SJSA1 (cell line): ENCODE results near the gene FAM210A. TPM values are rescaled to one million over a fixed set of nuclear protein-coding genes. Genes with fewer than 3 reads are reported as not detected.
"Not testable (repeated sequence)": the region's sequence is repeated elsewhere in the genome, so short reads cannot be mapped to it uniquely, and the experiment has no call there.

ENCODE experiments used
- DNase-seq, 2 experiments: peaks; one replicate each; pipeline ENCODE4 v3.0.0-alpha.2; 2015 to 2020; ENCODE audit warnings: low spot score in 2 of 2, low read depth in 1 of 2
- H3K27ac ChIP-seq: fragments of 250-450 bp; sonication (Bioruptor Pico); 2 replicates; pipeline ENCODE4 v1.5.1; 2020; ENCODE audit warnings: mild to moderate bottlenecking, moderate library complexity
- H3K27me3 ChIP-seq: fragments of 250-450 bp; sonication (Bioruptor Pico); replicated peaks from 2 replicates; pipeline ENCODE4 v1.5.1; 2020; ENCODE audit warnings: mild to moderate bottlenecking, moderate library complexity
- H3K36me3 ChIP-seq: fragments of 250-450 bp; sonication (Bioruptor Pico); 2 replicates; pipeline ENCODE4 v1.5.1; 2020; ENCODE audit warnings: mild to moderate bottlenecking
- H3K4me1 ChIP-seq: fragments of 250-450 bp; sonication (Bioruptor Pico); replicated peaks from 2 replicates; pipeline ENCODE4 v1.6.1; 2021; ENCODE audit warnings: mild to moderate bottlenecking
- H3K4me3 ChIP-seq: fragments of 250-450 bp; sonication (Bioruptor Pico); 2 replicates; pipeline ENCODE4 v1.5.1; 2020; ENCODE audit warnings: mild to moderate bottlenecking
- H3K9me3 ChIP-seq: fragments of 250-450 bp; sonication (Bioruptor Pico); replicated peaks from 2 replicates; pipeline ENCODE4 v1.5.1; 2020; ENCODE audit warnings: mild to moderate bottlenecking
- total RNA-seq: library from RNA; depleted of rRNA; stranded (reverse); fragments of >200 nt; shearing (Covaris generic); gene quantifications from 2 replicates; pipeline ENCODE4 v1.2.3, GENCODE V29; 2014; rRNA removed

The FAM210A gene, protein sequence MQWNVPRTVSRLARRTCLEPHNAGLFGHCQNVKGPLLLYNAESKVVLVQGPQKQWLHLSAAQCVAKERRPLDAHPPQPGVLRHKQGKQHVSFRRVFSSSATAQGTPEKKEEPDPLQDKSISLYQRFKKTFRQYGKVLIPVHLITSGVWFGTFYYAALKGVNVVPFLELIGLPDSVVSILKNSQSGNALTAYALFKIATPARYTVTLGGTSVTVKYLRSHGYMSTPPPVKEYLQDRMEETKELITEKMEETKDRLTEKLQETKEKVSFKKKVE
- 8.0 and 20.2 TPM in 2 replicates for total RNA-seq

- Histone ChIP-seq H3K9me3 (no peaks in the 10 kb centered on the region), H3K27me3 (no peaks in the 10 kb centered on the region), H3K36me3 (peaks cover 10% of the 10 kb centered on the region), H3K4me3 (peak within 1 kb of the TSS; percentile 85), H3K27ac (peak within 1 kb of the TSS; percentile 86), H3K4me1 (peaks cover 11% of the 10 kb centered on the region; the same call in 1 of the 2 replicates)
- DNase-seq = peak; percentile 90 to 94
These were observed at the start of gene FAM210A, which contains the start of gene RNMT for GRCh38 chr18:13726232-13726971. Gene FAM210A (minus strand): TSS chr18:13726558. CDS start chr18:13682077, 44,481 bp downstream. Gene RNMT (plus strand): TSS chr18:13726673. CDS start chr18:13731518, 4,845 bp downstream.

- Histone ChIP-seq H3K4me1 (no peaks in the 10 kb centered on the region), H3K4me3 (no peak overlapping the region), H3K27me3 (no peaks in the 10 kb centered on the region), H3K36me3 (no peaks in the 10 kb centered on the region), H3K9me3 (no peaks in the 10 kb centered on the region), H3K27ac (no peak overlapping the region)
- DNase-seq = no peak
These were observed 48.7 kb upstream of the FAM210A start for GRCh38 chr18:13775058-13775457.

- DNase-seq = no peak
- no peak overlapping the region for H3K4me3 ChIP-seq
- H3K27me3 ChIP-seq = no peaks in the 10 kb centered on the region
- H3K9me3 ChIP-seq = no peaks in the 10 kb centered on the region
- no peaks in the 10 kb centered on the region for H3K4me1 ChIP-seq
- H3K36me3 ChIP-seq = peaks cover 4% of the 10 kb centered on the region
- no peak overlapping the region for H3K27ac ChIP-seq
These were observed 36.5 kb upstream of the FAM210A start for GRCh38 chr18:13762690-13763439.

DNA sequence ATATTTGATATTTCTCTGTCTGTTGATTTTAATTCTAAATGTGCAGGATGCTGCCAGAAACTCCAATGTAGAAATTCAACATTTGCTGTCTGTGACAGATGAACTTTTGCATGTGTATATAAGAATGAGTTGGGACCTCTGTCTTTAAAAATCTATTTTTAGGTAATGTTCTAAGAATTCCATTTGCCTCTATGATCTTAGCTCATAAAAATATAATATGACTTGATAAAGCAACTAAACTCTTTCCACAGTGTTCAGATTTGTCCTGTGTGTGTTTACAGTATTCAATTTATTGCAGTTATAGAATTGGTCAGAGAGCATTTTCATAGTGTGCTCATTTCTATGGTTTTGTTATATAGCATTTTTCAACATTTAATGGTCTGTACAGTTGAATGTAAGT lies 33.7 kb upstream of the FAM210A start:
- Histone ChIP-seq H3K27ac (no peak overlapping the region), H3K36me3 (peaks cover 13% of the 10 kb centered on the region), H3K27me3 (no peaks in the 10 kb centered on the region), H3K9me3 (no peaks in the 10 kb centered on the region), H3K4me3 (no peak overlapping the region), H3K4me1 (no peaks in the 10 kb centered on the region)
- DNase-seq = no peak

GRCh38 chr18:13758622-13759021 lies 32.3 kb upstream of the FAM210A start:
- DNase-seq = no peak
- Histone ChIP-seq H3K27me3 (no peaks in the 10 kb centered on the region), H3K4me3 (no peak overlapping the region), H3K27ac (no peak overlapping the region), H3K9me3 (no peaks in the 10 kb centered on the region), H3K4me1 (no peaks in the 10 kb centered on the region), H3K36me3 (peaks cover 22% of the 10 kb centered on the region)

GRCh38 chr18:13756671-13757070 lies 30.3 kb upstream of the FAM210A start:
- Histone ChIP-seq H3K4me3 (no peak overlapping the region), H3K27ac (no peak overlapping the region), H3K27me3 (no peaks in the 10 kb centered on the region), H3K36me3 (peaks cover 27% of the 10 kb centered on the region), H3K4me1 (no peaks in the 10 kb centered on the region), H3K9me3 (no peaks in the 10 kb centered on the region)
- no peak for DNase-seq

DNA sequence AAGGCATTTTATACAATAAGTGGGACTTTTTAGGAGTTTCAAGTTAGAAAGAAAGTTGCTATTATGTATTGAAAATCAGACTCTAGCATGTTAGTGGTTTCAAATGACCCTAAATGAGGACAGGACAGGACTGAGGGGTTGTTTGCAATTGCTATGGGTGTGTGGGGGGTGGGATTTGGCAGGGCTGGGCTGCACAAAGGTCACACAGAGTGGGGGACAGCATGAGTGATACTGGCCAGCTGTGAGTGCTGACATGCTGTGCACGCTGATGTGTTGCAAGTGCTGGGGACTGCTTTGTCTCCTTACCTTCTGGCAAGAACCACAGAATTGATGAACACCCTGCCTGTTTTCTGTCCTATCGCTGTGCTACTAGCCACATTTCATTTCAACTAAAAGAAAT lies 29.9 kb upstream of the FAM210A start:
- H3K27ac ChIP-seq = no peak overlapping the region
- H3K4me3 ChIP-seq = no peak overlapping the region
- no peak for DNase-seq
- H3K4me1 ChIP-seq = no peaks in the 10 kb centered on the region
- no peaks in the 10 kb centered on the region for H3K27me3 ChIP-seq
- peaks cover 31% of the 10 kb centered on the region for H3K36me3 ChIP-seq
- no peaks in the 10 kb centered on the region for H3K9me3 ChIP-seq

DNA sequence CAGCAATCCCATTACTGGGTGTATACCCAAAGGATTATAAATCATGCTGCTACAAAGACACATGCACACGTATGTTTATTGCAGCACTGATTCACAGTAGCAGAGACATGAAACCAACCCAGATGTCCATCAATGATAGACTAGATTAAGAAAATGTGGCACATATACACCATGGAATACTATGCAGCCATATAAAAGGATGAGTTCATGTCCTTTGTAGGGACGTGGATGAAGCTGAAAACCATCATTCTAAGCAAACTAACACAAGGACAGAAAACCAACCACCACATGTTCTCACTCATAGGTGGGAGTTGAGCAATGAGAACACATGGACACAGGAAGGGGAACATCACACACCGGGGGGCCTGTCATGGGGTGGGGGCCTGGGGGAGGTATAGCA lies 25.2 kb upstream of the FAM210A start:
- peaks cover 46% of the 10 kb centered on the region for H3K36me3 ChIP-seq
- not testable (repeated sequence) for H3K27ac ChIP-seq, H3K27me3 ChIP-seq, H3K4me1 ChIP-seq, DNase-seq, H3K9me3 ChIP-seq, H3K4me3 ChIP-seq

DNA sequence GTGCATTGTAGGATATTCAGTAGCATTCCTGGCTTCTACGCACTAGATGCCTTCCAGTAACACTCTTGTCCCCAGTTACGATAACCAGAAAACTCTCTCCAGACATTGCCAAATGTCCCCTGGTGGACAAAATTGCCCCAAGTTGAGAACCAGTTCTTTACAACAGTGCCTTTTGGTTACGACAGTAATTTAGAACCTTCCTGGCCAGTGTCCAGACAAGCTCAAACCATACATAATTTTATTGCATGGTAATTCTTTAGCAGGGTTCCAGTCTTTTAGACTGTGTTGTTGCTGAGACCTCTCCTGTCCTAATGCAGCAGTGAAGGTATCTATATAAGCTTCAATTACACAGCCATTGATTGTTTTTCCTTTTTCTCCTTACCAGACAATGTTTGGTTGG lies 20.3 kb upstream of the FAM210A start:
- Histone ChIP-seq H3K9me3 (no peaks in the 10 kb centered on the region), H3K36me3 (peaks cover 41% of the 10 kb centered on the region)

DNA sequence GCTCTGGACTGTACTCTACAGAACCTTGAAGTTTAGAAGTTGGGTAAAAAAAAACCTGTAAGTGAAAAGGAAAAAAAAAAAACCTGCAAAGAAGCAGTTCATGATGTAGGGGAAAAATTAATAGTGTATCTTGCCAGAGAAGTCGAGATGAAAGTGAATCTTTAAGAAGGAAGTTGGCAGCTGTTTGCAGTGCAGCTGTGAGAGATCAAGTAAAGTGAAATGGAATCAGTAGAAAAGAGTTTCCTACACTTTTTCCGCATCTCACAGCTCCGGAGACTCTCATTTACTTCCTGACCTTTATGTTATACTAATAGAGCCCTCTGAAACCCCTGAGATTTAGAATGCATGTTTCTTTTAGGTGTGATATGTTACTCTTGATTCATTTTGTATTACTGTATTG lies 19.3 kb upstream of the FAM210A start:
- H3K36me3 ChIP-seq = peaks cover 46% of the 10 kb centered on the region

More for the DNA sequence above, 20.3 kb upstream of the FAM210A start:
- Histone ChIP-seq H3K4me3 (no peak overlapping the region), H3K27me3 (no peaks in the 10 kb centered on the region), H3K27ac (no peak overlapping the region), H3K4me1 (no peaks in the 10 kb centered on the region)
- no peak for DNase-seq

DNA sequence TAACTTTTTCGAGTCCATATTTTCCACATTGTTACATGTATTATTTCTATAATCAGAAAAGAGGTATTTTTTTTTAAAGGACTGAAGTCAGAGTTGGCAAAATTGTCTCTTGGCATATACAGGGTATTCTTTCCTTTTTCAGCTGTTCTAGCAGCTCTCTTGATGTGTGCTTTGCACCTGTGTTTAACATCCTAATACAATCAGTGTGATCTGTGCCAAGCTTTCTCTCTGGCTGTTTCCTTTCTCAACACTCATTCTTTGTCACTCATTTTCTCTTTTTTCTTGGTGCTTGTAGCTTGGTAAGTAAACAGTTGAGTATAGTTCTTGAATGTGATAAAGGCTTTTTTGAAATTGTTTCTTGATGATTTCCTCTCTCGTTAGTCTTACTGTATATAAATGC lies 9.3 kb upstream of the FAM210A start:
- Histone ChIP-seq H3K27me3 (no peaks in the 10 kb centered on the region), H3K4me3 (no peak overlapping the region), H3K4me1 (no peaks in the 10 kb centered on the region), H3K9me3 (no peaks in the 10 kb centered on the region), H3K27ac (no peak overlapping the region), H3K36me3 (peaks cover 50% of the 10 kb centered on the region)
- DNase-seq = no peak

More for the DNA sequence above, 19.3 kb upstream of the FAM210A start:
- Histone ChIP-seq H3K4me3 (no peak overlapping the region), H3K27ac (no peak overlapping the region), H3K27me3 (no peaks in the 10 kb centered on the region), H3K4me1 (no peaks in the 10 kb centered on the region), H3K9me3 (no peaks in the 10 kb centered on the region)
- no peak for DNase-seq

- Histone ChIP-seq H3K36me3 (peaks cover 29% of the 10 kb centered on the region), H3K4me3 (no peak overlapping the region), H3K27ac (no peak overlapping the region), H3K27me3 (no peaks in the 10 kb centered on the region), H3K4me1 (0 out of 2 replicates have a peak, but pooled peaks cover 5% of the 10 kb centered on the region), H3K9me3 (no peaks in the 10 kb centered on the region)
- no peak for DNase-seq
These were observed 4.1 kb upstream of the FAM210A start for GRCh38 chr18:13730481-13730880.

DNA sequence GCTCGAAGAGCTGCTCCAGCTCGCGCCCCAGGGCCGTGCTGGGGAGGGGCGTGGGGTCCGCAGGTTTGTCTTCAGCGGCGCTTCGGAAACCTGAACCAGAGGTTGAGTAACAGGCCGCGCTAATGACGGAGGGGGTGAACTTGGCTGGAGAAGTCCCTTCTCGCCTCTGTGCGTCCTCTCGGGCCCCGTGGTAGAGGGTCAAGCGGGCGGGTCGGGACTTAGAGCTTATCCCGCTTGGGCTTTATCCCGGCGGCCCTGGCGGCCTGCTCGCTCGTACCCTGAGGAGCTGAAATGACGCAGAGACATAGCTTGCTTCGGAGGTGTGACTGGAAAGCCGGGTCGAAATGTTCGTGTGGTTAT lies 594 bp upstream of the FAM210A start:
- Histone ChIP-seq H3K4me1 (peaks cover 11% of the 10 kb centered on the region; the same call in 1 of the 2 replicates), H3K36me3 (peaks cover 10% of the 10 kb centered on the region), H3K27ac (peak overlapping the region; percentile 86), H3K4me3 (peak overlapping the region; percentile 85), H3K9me3 (no peaks in the 10 kb centered on the region), H3K27me3 (no peaks in the 10 kb centered on the region)
- peak in 1 of 2 experiments; percentile 54 for DNase-seq
